Neural crest cell (in vitro differentiated cells): ENCODE measurements around the gene SYT15. TPM values are rescaled to one million over a fixed set of nuclear protein-coding genes. Genes with fewer than 3 reads are reported as not detected.

Experiments used
- DNase-seq: peaks from one replicate; pipeline ENCODE4 v3.0.0; 2021; ENCODE audit warnings: low read depth, mixed read lengths, low spot score
- H3K27ac Mint-ChIP-seq: one replicate; pipeline ENCODE4 v1.8.0; 2021; ENCODE audit warnings: mild to moderate bottlenecking, mixed read lengths; ENCODE audit not compliant: unreplicated experiment
- H3K27me3 Mint-ChIP-seq: 2 replicates; pipeline ENCODE4 v1.8.0; 2021; ENCODE audit warnings: low read depth, mild to moderate bottlenecking, mixed read lengths
- H3K36me3 Mint-ChIP-seq: 2 replicates; pipeline ENCODE4 v1.8.0; 2021; ENCODE audit warnings: low read depth, mild to moderate bottlenecking, mixed read lengths
- H3K4me1 Mint-ChIP-seq: 2 replicates; pipeline ENCODE4 v1.8.0; 2021; ENCODE audit warnings: mixed read lengths
- H3K4me3 Mint-ChIP-seq: one replicate; pipeline ENCODE4 v1.8.0; 2021; ENCODE audit warnings: mild to moderate bottlenecking, mixed read lengths
- H3K9me3 Mint-ChIP-seq: 2 replicates; pipeline ENCODE4 v1.8.0; 2021; ENCODE audit warnings: mixed read lengths
- total RNA-seq: library from RNA; stranded (reverse); gene quantifications from 2 replicates; pipeline ENCODE4 v1.2.1, GENCODE V29; 2021
- TF ChIP-seq, protein P1 (sequence below): fragments of 200-600 bp; sonication (generic); conservative IDR thresholded peaks from 2 replicates; pipeline ENCODE4 v1.5.0; 2021; ENCODE audit warnings: antibody characterized with exemption, mild to moderate bottlenecking

The SYT15 gene
- total RNA-seq, 1 donor from 2014 or later = 1.6 TPM

DNA sequence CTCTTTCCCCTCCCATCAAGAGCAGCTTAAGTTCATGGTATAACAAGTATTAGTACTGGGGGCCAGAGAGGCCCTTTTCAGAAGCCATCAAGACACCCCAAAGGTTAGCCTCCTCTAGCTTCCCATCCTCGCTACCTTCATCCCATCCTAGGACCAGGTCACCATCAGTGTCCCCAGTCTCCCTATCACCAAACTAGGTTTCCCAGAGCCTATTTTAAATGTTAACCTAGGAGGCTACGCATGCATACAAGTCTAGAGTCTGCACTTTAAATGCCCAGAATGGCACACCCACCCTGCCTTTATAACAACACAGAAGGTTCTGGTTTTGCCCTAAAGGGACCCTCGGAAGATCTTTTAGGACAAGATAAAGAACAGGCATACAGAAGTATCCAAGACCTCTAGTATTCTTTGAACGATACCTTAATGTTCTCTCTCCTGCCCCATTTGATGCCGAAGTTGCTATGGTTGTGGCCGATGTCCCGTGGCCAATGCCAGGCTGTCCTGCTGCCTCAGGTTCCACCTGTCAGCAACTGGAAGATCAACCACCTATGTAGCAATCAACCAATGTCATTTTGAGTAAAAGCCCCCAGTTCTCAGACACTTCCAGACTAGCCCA lies 24.7 kb upstream of the SYT15 start:
- DNase-seq = no peak
- TF ChIP-seq, protein P1, sequence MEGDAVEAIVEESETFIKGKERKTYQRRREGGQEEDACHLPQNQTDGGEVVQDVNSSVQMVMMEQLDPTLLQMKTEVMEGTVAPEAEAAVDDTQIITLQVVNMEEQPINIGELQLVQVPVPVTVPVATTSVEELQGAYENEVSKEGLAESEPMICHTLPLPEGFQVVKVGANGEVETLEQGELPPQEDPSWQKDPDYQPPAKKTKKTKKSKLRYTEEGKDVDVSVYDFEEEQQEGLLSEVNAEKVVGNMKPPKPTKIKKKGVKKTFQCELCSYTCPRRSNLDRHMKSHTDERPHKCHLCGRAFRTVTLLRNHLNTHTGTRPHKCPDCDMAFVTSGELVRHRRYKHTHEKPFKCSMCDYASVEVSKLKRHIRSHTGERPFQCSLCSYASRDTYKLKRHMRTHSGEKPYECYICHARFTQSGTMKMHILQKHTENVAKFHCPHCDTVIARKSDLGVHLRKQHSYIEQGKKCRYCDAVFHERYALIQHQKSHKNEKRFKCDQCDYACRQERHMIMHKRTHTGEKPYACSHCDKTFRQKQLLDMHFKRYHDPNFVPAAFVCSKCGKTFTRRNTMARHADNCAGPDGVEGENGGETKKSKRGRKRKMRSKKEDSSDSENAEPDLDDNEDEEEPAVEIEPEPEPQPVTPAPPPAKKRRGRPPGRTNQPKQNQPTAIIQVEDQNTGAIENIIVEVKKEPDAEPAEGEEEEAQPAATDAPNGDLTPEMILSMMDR = no peak
- H3K4me3 Mint-ChIP-seq = no peak overlapping the region
- no peaks in the 10 kb centered on the region for H3K27me3 Mint-ChIP-seq
- H3K9me3 Mint-ChIP-seq = no peaks in the 10 kb centered on the region
- H3K27ac Mint-ChIP-seq = no peak overlapping the region
- peaks cover 15% of the 10 kb centered on the region for H3K4me1 Mint-ChIP-seq
- H3K36me3 Mint-ChIP-seq = no peaks in the 10 kb centered on the region

DNA sequence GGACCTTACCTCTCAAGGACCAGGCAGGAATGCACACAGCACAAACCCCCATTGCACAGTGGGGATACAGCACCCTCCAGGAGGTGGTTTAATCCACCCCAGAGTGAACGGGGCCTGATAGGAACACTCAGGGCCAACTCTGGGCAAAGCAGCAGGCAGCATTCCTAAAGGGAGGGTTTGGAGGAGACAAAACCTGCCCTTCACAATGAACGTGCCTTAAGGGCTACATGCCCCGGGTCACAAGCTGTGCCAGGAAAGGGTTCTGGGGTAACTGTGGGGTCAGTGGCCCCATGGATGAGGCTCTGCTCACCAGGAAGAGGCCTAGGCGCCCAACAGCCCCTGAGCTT lies 23.6 kb upstream of the SYT15 start:
- no peaks in the 10 kb centered on the region for H3K36me3 Mint-ChIP-seq

DNA sequence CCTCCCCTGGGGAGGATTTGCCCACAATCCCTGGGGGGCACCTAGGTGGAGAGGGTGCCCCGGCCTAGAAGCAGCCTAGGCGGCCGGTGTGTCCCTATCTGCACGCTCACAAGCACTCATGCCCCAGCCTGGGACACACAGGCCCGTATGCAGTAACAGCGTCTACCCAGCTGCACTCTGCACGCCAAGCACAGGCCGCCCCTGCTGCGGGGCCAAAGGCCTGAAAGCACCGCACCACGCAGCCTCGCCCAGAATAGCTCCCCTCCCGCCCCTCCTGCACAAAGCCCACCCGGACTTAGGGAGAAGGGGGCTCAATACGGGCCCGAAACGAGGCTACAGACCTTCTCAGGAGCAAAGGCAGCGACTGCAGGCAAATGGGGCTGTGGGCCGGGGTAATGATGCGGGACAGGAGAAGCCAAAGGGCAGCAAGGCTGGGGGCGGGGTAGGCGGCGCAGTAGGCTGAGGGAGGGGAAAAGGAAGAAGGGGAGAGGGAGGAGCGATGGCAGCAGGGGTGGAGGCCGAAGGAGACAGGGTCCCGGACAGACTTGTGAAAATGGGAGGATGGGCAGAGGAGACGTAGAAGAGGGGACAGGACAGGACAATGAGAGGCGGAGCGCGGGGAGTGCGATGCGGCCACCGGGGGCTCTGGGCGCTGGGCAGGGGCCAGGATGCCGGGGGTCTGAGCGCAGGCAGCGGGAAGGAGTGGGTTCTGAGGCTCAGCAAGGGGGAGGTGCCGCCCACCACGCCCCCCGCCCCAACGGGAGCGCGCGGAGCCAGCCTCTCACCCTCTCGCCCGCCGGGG lies 23.0 kb upstream of the SYT15 start:
- TF ChIP-seq, protein P1 = no peak
- no peaks in the 10 kb centered on the region for H3K9me3 Mint-ChIP-seq
- H3K4me3 Mint-ChIP-seq = no peak overlapping the region
- no peak overlapping the region for H3K27ac Mint-ChIP-seq
- DNase-seq = peak; percentile 51
- H3K27me3 Mint-ChIP-seq = no peaks in the 10 kb centered on the region
- H3K36me3 Mint-ChIP-seq = no peaks in the 10 kb centered on the region
- H3K4me1 Mint-ChIP-seq = peaks cover 15% of the 10 kb centered on the region

More for the DNA sequence above, 23.6 kb upstream of the SYT15 start:
- DNase-seq = no peak
- TF ChIP-seq, protein P1 = no peak
- Mint-ChIP-seq H3K4me1 (peaks cover 15% of the 10 kb centered on the region), H3K27ac (no peak overlapping the region), H3K27me3 (no peaks in the 10 kb centered on the region), H3K9me3 (no peaks in the 10 kb centered on the region), H3K4me3 (no peak overlapping the region)

DNA sequence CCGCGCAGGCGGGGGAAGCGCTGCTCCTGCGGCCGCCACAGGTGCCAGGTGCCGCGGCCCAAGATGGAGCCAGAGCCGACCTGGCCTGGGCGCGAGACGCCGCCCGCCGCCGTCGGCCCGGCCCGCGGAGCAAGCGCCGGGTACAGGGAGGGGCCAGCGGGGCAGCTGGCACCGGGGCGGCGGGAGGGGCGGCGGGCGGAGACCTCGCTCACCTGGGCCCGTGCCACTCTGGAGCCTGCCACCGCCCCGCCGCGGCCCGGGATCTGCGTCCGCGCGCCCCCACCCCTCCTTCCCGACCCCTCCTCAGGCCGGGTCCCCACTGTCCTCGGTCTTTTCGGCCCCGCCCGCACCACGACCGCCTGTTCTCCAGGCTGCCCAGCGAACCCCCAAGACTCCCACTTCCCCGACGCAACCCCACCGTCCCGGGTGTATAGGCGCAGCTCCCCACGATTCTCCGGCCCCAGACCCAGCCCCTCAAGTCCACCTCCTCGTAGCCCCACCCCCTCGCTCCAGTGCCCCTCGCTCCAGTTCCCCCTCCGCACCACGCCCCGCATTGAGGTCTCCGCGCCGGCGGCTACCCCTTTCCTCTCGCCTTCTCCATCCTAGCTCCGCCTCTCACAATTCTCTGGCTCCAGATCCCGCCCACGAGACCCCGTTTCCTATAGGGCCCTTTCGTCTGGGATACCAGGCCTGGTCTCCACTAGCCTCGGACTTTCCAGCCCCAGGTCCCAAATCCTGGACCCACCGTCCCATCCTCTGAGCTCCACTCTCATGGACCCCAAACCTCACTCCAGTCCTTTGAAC lies 22.2 kb upstream of the SYT15 start, which contains the start of gene GPRIN2:
Gene GPRIN2, minus strand, starts transcription at position 144 of the 804 bp plus-strand sequence. CDS start 5,922 bp downstream, outside the sequence.
- H3K4me3 Mint-ChIP-seq = peak within 1 kb of the TSS; percentile 89
- H3K4me1 Mint-ChIP-seq = peaks cover 15% of the 10 kb centered on the region
- H3K36me3 Mint-ChIP-seq = no peaks in the 10 kb centered on the region
- H3K27ac Mint-ChIP-seq = no peak within 1 kb of the TSS
- H3K9me3 Mint-ChIP-seq = no peaks in the 10 kb centered on the region
- DNase-seq = peak; percentile 19
- no peaks in the 10 kb centered on the region for H3K27me3 Mint-ChIP-seq
- TF ChIP-seq, protein P1 = no peak

DNA sequence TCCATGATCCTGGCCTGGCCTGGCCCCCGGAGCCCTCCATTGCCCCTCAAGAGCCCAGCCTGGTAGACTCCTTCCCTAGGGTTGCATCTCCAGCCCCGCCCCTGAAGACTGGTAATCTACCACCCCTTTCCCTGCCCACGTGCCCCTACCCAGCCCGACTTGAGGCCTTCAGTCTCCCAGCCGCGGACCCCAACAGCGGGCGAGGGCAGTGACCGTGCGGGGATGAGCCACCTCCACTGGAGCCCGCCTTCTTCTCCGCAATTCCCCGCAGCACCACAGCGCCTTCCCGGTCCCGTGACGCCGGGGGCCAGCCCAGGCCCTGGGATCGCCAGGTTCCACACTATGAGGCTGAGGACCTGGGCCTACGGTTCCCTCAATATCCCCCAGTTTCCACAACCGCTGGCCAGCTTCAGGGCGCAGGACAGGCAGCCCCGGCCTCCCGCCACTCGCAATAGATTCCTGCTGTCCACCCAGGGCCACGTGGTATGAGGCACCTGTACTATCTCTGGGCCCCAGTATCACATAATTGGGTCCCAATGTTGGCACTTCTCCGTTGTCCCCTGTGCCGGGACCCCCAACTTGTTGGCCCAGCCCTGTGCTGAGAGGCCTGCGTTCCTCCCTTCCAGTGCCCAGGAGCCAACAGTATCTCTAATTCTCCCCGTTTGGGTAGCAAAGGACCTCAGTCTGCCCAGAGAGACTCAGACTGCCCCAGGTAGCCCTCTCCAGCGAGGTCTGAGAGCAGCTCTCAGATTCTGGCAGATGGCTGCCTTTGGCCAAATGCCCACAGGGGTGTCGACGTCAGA lies 21.4 kb upstream of the SYT15 start:
- no peaks in the 10 kb centered on the region for H3K27me3 Mint-ChIP-seq
- peak overlapping the region; percentile 89 for H3K4me3 Mint-ChIP-seq
- no peaks in the 10 kb centered on the region for H3K9me3 Mint-ChIP-seq
- no peaks in the 10 kb centered on the region for H3K36me3 Mint-ChIP-seq
- TF ChIP-seq, protein P1 = no peak
- H3K4me1 Mint-ChIP-seq = peaks cover 15% of the 10 kb centered on the region
- peak; percentile 3 for DNase-seq
- H3K27ac Mint-ChIP-seq = no peak overlapping the region
